ENCODE data around the gene CTDP1. TPM values are rescaled to one million over a fixed set of nuclear protein-coding genes. Genes with fewer than 3 reads are reported as not detected.

The CTDP1 gene
- total RNA-seq, 1 donor from 2014 or later = 23.3 TPM

GRCh38 chr18:79723036-79723435 lies 43.4 kb downstream of the CTDP1 start:
- intact Hi-C loops (cut with DNase I) = no loop called here
- DNase-seq (ENCODE audit: extremely low spot score in 2 of 2) = no peak
- Histone ChIP-seq H3K36me3 (peaks cover 0 to 40% of the 10 kb centered on the region in 2 donors), H3K27ac (no peak overlapping the region), H3K4me1 (no peaks in the 10 kb centered on the region), H3K27me3 (no peaks in the 10 kb centered on the region), H3K9me3 (no peaks in the 10 kb centered on the region), H3K4me3 (no peak overlapping the region)
- no peak for TF ChIP-seq POLR2AphosphoS5 (IDR thresholded peaks at IDR 0.05; ENCODE audit: insufficient read depth in 1 of 2, low read depth in 1 of 2)
- TF ChIP-seq POLR2A (IDR thresholded peaks at IDR 0.05) = no peak
- TF ChIP-seq CTCF (IDR thresholded peaks at IDR 0.05) = no peak

DNA sequence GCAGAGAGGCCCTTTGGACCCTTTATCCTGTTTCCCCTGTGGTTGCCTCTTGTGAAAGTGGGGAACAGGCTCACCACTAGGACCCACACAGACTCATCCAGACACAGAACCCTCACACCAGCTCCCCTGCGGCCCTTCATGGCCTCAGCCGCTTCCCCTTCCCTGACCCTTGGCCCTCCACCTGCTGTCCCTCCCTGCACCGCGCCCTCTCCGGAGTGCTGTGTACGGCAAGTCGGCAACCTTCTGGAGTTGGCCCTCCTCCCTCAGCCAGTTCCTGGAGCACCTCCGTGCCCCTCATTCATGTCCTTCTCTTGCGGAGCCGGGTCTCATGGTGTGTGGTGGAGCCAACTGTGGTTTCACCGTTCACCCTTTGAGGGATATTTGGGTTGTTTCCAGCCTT lies 44.0 kb downstream of the CTDP1 start:
- H3K4me3 ChIP-seq = no peak overlapping the region
- intact Hi-C loops (cut with DNase I) = no loop called here
- H3K4me1 ChIP-seq = no peaks in the 10 kb centered on the region
- peaks cover 0 to 40% of the 10 kb centered on the region in 2 donors for H3K36me3 ChIP-seq
- no peaks in the 10 kb centered on the region for H3K27me3 ChIP-seq
- DNase-seq (ENCODE audit: extremely low spot score in 2 of 2) = no peak
- H3K27ac ChIP-seq = no peak overlapping the region
- no peaks in the 10 kb centered on the region for H3K9me3 ChIP-seq
- TF ChIP-seq POLR2AphosphoS5 (IDR thresholded peaks at IDR 0.05; ENCODE audit: insufficient read depth in 1 of 2, low read depth in 1 of 2) (no peak), CTCF (IDR thresholded peaks at IDR 0.05) (no peak), POLR2A (IDR thresholded peaks at IDR 0.05) (no peak)

DNA sequence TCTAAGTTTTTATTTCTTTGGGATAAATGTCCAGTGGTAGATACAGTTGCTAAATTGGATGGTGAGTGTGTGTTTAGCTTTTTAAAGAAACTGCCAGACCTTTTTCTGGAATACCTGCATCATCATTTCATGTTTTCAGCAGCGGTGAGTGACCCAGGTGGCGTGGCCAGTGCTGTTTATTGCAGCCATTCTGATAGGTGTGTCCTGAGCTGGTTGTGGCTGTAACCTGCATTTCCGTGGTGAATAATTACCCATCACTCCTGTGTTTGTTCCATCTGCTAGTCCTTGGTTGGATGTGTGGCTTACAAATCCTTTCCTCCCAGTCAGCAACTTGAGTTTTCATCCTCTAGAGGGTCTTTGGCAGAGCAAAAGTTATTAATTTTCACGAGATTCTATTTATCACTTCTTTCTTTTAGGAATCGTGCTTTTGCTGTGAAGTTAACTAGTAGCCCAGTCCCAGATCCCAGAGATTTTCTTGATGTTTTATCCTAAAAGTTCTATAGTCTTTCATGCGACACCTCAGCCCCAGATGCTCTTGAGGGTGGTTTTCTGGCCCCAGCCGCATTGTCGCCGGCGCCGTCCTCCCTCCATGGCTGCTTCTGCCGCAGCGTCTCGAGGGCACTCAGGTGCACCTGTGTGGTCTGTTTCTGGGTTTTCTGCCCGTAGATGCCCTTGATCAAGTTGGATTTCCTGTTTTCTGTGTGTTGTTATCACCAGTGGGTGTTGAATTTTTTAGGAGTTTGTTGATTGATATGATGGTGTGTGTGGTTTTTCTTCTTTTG lies 44.9 kb downstream of the CTDP1 start:
- Histone ChIP-seq H3K36me3 (peaks cover 0 to 40% of the 10 kb centered on the region in 2 donors), H3K27me3 (no peaks in the 10 kb centered on the region), H3K27ac (no peak overlapping the region), H3K9me3 (no peaks in the 10 kb centered on the region), H3K4me3 (no peak overlapping the region), H3K4me1 (no peaks in the 10 kb centered on the region)
- intact Hi-C loops (cut with DNase I) = no loop called here
- TF ChIP-seq POLR2AphosphoS5 (IDR thresholded peaks at IDR 0.05; ENCODE audit: insufficient read depth in 1 of 2, low read depth in 1 of 2) = no peak
- no peak for TF ChIP-seq CTCF (IDR thresholded peaks at IDR 0.05)
- no peak for TF ChIP-seq POLR2A (IDR thresholded peaks at IDR 0.05)
- DNase-seq (ENCODE audit: extremely low spot score in 2 of 2) = no peak

DNA sequence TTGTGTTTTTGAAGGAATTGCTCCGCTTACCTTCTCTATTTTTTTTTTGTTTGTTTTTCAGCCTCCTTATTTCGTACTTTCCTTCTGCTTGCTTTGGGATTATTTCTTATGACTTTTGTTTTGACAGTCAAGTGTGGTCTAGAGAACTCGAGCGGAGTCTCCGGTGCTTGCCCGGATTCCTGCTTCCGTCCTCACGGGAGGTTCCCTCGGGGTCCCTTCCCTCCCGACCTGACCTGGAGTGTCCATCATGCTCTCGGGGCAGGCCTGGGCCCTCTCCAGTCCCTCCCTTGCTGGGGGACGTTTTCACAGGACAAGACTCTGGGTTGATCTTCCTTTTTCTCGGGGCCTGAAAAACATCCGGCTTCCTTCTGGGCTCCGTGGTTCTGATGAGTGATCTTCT lies 45.9 kb downstream of the CTDP1 start:
- Histone ChIP-seq H3K9me3 (no peaks in the 10 kb centered on the region), H3K4me1 (no peaks in the 10 kb centered on the region), H3K27me3 (no peaks in the 10 kb centered on the region), H3K27ac (no peak overlapping the region), H3K4me3 (no peak overlapping the region), H3K36me3 (peaks cover 0 to 38% of the 10 kb centered on the region in 2 donors)
- intact Hi-C loops (cut with DNase I) = no loop called here
- no peak for TF ChIP-seq POLR2A (IDR thresholded peaks at IDR 0.05)
- TF ChIP-seq CTCF (IDR thresholded peaks at IDR 0.05) = no peak
- TF ChIP-seq POLR2AphosphoS5 (IDR thresholded peaks at IDR 0.05; ENCODE audit: insufficient read depth in 1 of 2, low read depth in 1 of 2) = no peak
- DNase-seq (ENCODE audit: extremely low spot score in 2 of 2) = no peak

DNA sequence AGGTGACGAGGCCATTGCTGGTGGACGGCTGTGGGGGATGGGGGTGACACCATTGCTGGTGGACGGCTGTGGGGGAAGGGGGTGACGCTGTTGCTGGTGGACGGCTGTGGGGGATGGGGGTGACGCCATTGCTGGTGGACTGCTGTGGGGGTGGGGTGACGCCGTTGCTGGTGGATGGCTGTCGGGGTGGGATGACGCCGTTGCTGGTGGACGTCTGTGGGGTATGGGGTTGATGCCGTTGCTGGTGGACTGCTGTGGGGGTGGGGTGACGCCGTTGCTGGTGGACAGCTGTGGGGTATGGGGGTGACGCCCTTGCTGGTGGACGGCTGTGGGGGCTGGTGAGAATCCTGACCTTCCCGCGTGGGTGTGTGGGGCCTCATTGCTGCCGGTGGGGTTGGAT lies 47.1 kb downstream of the CTDP1 start:
- TF ChIP-seq POLR2A (IDR thresholded peaks at IDR 0.05) (no peak), POLR2AphosphoS5 (IDR thresholded peaks at IDR 0.05; ENCODE audit: insufficient read depth in 1 of 2, low read depth in 1 of 2) (no peak), CTCF (IDR thresholded peaks at IDR 0.05) (no peak)
- H3K9me3 ChIP-seq = no peaks in the 10 kb centered on the region
- no peak overlapping the region for H3K27ac ChIP-seq
- no peak overlapping the region for H3K4me3 ChIP-seq
- H3K27me3 ChIP-seq = no peaks in the 10 kb centered on the region
- DNase-seq (ENCODE audit: extremely low spot score in 2 of 2) = no peak
- H3K36me3 ChIP-seq = peaks cover 4 to 38% of the 10 kb centered on the region in 2 donors
- intact Hi-C loops (cut with DNase I) = no loop called here
- H3K4me1 ChIP-seq = no peaks in the 10 kb centered on the region
